DMS 273 (cell line): Measurements from ENCODE around the gene MCAT.

Source experiments
- DNase-seq: peaks from one replicate; lab custom pipeline; 2025; ENCODE audit not compliant: unreplicated experiment; lab: John Stamatoyannopoulos, UW

The MCAT gene

DNA sequence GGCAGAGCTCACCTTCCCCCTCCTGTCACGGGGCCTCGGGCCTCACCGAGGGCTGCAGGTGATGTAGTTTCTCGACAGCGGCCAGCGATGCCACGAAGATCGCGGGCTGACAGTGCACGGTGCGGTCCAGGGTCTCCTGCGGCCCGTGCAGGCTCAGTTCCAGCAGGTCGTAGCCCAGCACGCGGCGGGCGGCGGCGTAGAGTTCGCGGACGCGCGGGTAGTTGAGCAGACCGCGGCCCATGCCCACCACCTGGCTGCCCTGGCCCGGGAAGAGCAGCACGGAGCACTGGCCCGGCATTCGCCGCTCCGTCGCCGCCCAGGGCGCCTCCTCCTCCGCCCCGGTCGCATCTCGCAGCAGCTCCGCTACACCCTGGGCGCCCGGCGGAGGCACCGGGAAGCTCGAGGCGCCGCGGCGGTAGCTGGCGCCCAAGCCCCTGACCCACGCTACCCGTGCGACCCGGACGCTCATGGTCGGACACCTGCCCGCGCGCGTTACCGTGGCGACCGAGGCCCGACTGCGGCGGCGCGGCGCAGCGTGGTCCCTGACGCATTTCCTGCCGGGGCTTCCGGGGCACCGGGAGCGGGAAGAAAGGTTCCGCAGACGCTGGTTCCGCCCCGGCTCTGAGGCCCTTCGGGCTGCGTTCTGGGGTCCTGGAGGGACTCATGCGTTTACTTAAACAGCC is at the start of gene MCAT:
Gene MCAT, minus strand, starts transcription at position 519 of the 683 bp plus-strand sequence. Its CDS starts 50 bp downstream, at position 469.
- peak; percentile 89 for DNase-seq

GRCh38 chr22:43191831-43192230 is 48.6 kb upstream of the MCAT start:
- DNase-seq: no peak

- no peak for DNase-seq
These were observed 45.8 kb upstream of the MCAT start for GRCh38 chr22:43188829-43189545.

DNA sequence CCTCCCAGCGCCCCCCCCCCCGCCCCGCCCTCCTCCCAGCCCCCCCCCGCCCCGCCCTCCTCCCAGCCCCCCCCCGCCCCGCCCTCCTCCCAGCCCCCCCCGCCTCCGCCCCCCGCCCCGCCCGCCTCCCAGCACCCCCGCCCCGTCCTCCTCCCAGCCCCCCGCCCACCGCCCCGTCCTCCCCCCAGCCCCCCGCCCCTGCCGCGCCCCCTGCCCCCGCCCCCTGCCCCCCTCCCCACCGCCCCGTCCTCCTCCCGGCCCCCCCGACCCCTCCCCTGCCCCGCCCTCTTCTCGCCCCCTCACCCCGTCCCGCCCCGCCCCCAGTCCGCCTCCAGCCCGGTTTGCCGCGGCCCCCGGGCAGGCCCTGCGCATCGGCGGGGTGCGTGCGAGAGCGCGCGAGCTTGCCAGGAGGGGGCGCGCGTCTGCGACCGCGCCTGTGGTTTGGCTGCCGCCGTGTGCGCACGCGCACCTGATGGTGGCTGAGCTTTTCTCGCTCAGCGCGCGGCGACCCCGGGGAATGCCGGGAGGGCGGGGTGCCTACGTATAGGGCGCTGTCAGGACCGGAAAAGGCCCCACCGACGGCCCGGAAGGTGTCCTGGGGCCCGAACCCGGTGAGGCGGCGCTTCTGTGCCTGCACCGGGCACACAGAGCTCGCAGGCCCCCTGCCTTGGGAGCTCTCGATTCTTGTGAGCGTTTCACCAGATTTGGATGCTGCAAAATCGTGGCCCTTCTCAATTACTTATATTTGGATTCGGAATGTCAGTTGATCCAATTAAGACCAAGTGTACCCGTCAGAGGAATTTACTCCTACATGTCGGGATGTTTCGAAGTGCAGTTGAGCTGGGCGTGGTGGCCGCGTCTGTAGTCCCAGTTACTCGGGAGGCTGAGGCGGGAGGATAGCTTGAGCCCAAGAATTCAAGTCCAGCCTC is 44.2 kb upstream of the MCAT start:
- DNase-seq: peak; percentile 96

GRCh38 chr22:43186272-43187170 is 43.3 kb upstream of the MCAT start, which contains the start of gene TTLL12:
TSS of gene TTLL12 (minus strand) at chr22:43187134. CDS start at chr22:43187069, 65 bp downstream.
- DNase-seq: peak; percentile 75

GRCh38 chr22:43185860-43186261 is 42.7 kb upstream of the MCAT start:
- DNase-seq: peak; percentile 84

GRCh38 chr22:43183496-43184277 is 40.5 kb upstream of the MCAT start:
- no peak for DNase-seq

DNA sequence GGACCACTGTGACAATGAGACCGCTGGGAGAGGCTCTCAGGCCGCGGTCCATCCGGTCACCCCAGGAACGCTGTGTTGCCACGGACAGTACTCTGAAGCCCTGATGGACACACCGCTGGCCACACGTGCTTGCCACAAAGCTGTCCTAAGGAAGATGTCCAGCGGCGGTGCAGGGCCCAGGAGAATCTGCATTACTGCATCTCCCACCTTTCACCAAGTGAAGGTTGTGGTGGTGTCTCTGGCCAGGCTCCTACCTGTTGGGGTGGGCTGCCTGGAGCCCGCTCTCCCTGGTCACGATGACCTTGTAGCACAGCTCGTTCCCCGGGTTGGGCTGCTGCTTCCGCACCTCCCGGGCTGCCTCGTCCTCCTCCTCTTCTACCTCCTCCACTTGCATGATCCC is 39.5 kb upstream of the MCAT start:
- DNase-seq: no peak

DNA sequence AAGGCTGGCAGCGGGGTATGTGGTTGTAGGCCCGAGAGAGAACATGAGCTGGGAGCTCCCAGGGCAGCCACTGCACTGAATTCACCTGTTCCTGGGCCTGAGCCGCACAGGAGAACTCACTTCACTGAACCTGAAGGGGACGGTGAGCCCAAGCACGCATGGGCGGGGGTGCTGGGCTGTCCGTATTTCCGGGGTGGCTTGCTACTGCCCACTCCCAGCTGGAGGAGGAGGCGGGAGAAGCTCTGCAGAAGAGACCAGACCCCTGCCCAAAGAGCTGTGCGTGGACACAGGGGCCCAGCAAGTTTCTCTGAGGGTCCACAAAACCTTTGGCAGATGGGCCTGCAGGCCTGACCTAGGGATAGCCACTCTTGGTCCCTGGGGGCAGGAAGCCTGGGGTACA is 38.9 kb upstream of the MCAT start:
- no peak for DNase-seq

DNA sequence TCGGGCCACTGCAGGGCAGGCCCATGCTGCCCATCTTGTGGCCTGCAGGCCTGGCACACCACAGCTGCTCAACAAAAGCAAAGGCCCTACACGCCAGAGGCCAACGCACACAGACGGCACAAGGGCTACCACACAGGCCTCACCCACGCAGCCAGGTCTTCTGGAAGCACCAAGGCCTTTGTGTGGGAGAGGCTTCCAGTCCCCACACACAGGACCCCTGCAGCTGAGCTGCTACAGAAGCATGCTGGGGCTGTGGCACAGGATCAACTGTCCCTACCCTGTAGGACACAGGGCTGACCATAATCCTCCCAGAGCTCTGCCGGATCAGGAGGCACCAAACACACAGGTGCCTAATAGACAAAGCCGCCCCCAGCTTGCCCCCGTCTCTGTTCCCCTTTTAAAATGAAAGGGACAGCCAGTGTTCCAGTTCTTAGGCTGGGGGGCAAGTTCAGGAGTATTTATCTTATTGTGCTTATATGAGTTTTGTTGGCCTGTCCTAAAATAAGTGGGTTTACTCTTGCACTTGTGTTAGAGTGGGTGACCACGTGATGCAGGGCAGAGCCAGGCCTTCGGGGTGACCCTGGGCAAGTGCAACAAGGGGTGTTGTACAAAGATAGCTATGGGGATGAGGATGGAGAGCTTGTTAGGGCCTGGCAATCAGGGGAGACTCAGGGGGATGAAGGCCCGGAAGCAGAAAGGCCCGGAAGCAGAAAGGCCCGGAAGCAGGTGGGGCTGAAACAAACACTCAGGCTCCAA is 38.3 kb upstream of the MCAT start:
- DNase-seq: no peak

DNA sequence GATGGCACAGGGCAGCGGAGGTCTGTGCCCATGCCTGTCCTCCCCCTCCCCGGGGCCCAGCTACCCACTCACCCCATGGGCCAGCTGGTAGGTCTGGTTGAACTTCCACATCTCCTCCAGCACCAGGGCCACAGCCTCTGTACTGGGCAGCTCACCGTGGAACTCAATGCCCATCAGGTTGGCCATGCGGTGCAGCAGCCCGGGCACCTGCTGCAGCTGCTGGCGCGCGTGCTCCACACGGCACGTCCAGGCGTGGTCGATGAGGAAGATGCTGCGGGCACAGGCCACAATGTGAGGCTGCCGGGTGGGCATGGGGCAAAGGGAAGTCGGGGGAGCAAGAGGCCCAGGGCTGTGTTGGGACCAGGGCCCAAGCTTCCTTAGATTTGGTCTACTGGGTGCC is 37.5 kb upstream of the MCAT start:
- DNase-seq: no peak

- DNase-seq: no peak
These were observed 36.7 kb upstream of the MCAT start for GRCh38 chr22:43179911-43180195.

DNA sequence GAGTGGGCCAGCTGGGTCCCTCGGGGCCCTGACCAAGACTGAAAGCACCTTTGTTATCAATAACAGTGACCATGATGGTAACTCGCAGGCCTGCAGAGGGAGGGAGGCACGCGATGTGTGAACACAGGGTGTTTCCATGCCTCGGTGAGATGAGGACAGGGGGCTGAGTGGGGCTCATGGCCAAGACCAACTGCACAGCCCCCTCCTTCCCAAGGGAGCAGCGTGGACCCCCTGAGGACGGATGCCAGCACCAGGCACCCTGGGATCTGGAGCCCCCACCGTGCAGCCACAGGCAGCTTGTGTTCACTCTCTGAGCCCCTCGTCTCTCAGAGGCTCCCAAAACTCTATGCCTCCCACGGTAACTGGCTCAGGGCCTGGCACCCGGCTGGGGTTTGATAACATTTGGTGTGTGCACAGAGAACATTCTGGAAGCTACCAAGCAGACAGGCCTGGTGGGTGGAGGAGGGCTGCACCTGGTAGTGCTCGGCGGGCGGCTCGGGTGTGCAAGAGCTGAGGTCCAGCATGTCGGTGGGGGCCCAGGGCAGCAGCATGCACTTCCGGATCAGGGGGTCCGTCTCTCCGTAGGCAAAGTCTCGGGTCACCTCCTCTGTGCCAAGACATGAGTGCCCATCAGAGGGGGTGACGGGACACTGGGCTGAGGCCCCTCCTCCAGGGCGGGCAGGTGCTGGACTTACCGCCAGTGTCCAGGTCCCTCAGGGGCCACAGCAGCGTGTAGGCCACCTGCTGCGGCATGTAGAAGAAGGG is 36.1 kb upstream of the MCAT start:
- no peak for DNase-seq

DNA sequence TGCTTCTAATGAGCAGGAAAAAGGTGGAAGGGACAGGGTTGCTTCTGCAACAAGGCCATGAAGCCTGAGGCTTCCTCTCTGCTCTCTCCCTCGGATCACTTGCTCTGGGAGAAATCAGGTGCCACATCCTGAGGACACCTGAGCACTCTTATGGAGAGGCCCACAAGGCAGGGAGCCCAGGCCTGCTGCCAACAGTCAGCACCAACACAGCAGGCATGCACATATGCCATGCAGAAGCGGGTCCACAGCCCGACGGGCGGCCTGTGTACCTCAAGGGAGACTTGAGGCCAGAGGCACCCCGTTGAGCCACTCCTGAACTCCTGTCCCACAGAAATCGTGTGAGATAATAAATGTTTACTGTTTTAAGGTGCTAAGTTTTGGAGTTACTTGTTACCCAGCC is 34.3 kb upstream of the MCAT start:
- DNase-seq: no peak

DNA sequence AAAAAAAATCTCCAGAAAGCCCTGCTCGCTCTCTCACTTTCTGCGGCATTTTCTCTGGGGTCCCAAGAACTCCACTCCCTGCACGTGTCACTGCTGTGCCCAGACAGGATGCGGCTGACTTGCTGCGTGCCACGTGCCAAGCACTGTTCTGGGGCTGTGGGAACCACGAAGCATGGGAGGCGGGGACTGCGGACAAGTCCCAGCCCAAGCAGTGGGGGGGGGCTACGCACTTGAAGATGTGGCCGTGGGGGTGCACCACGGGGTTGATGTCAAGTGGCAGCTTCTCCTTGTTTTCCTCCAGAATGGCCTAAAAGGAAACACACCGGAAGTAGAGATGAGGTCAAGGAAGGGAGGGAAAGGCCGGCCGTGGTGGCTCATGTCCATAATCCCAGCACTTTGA is 32.9 kb upstream of the MCAT start:
- DNase-seq: no peak

DNA sequence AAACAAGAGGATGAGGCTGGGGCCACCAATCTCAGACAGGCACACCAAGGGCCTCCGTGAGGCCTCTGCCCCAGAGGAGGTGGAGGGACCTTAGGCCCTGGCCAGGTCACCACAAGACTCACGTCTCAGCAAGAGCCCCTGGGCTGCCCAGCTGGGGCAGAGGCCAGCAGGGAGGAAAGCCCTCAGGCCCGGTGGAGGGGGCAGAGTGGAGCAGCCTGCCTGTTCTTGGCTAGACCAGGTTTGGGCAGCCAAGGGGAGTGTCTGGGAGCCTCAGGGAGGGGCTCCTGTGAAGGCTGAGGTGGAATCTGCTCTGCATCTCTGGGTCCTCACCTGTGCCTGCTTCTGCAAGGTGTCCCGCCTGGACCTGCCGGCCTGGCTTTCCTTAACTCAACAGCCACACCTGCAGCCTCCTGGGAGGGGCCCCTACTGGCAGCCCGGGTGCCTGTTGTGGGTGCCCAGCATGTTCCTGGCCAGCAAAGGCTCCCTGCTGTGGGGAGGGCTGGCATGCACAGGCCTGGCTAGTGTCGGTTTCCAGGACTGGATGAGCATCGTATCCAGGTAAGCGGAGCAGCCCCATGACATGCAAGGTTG is 31.8 kb upstream of the MCAT start:
- no peak for DNase-seq

- DNase-seq: no peak
These were observed 30.9 kb upstream of the MCAT start for GRCh38 chr22:43173976-43174720.
